HCT116 (cell line): ENCODE measurements around the gene NAV1. TPM values are rescaled to one million over a fixed set of nuclear protein-coding genes. Genes with fewer than 3 reads are reported as not detected.

Experiments
- ATAC-seq: fragments of 200-7000 bp; cut with Tn5 transposase; 2 replicates; pipeline ENCODE4 v1.9.1; 2020; ENCODE audit warnings: mild to moderate bottlenecking, moderate library complexity
- BruUV-seq: library from RNA; stranded (reverse); fragments of 400-500 nt; replicated peaks from 2 replicates; lab custom pipeline; 2021; lab: Mats Ljungman, UMichigan
- CTCF ChIA-PET: fragments of 300-600 bp; sonication (Branson Sonifier 250); formaldehyde crosslinking; loops from one replicate; lab custom pipeline; 2021; ENCODE audit warnings: antibody characterized with exemption; lab: Charles Lee
- POLR2A ChIA-PET: fragments of 300-600, 350-600 bp; sonication (Branson Sonifier 250); formaldehyde crosslinking; loops from one replicate; lab custom pipeline; 2021; ENCODE audit warnings: antibody characterized with exemption; lab: Charles Lee
- RAD21 ChIA-PET, 2 experiments: fragments of 300-600 bp; sonication (Branson Sonifier 250); formaldehyde crosslinking; loops; one replicate each; lab custom pipeline; 2023; ENCODE audit warnings: low total read pairs in 2 of 2; ENCODE audit not compliant: uncharacterized antibody in 2 of 2, unreplicated experiment in 2 of 2, low non-redundant PET in 1 of 2; lab: Charles Lee
- DNase-seq: peaks from one replicate; pipeline ENCODE4 v3.0.0-alpha.2; 2010; ENCODE audit warnings: low read depth, low spot score
- H2AFZ ChIP-seq: fragments of 200-600 bp; shearing (Covaris generic), sonication (generic); 2 replicates; pipeline ENCODE4 v1.6.1; 2017; ENCODE audit warnings: low read depth, mixed run types, mixed read lengths, antibody characterized with exemption, low read length; ENCODE audit not compliant: poor library complexity, severe bottlenecking
- H3K27ac ChIP-seq: 2 replicates; pipeline ENCODE4 v1.5.1; 2012; ENCODE audit warnings: low read depth, low read length
- H3K27me3 ChIP-seq: fragments of 200-600 bp; sonication (generic); 2 replicates; pipeline ENCODE4 v1.6.1; 2016; ENCODE audit warnings: mixed run types, low read length, mixed read lengths; ENCODE audit not compliant: insufficient read depth
- H3K36me3 ChIP-seq, 2 experiments: fragments of 200-500 bp in 1 of 2; fragments of 200-600 bp in 1 of 2; sonication (Bioruptor generic) in 1 of 2; sonication (generic) in 1 of 2; 2 replicates each; pipeline versions ENCODE4 v1.5.1 to v1.6.1; 2014 to 2016; ENCODE audit warnings: low read length in 2 of 2, inconsistent platforms in 1 of 2, mixed read lengths in 1 of 2, mixed run types in 1 of 2; ENCODE audit not compliant: insufficient read depth in 2 of 2, control insufficient read depth in 1 of 2
- H3K4me1 ChIP-seq, 2 experiments: fragments of 200-600 bp in 1 of 2; sonication (generic) in 1 of 2; 2 replicates each; pipeline versions ENCODE4 v1.5.1 to v1.6.1; 2012 to 2017; ENCODE audit warnings: low read length in 2 of 2, inconsistent platforms in 1 of 2, mild to moderate bottlenecking in 1 of 2, mixed read lengths in 1 of 2, mixed run types in 1 of 2, moderate library complexity in 1 of 2; ENCODE audit not compliant: insufficient read depth in 2 of 2, control insufficient read depth in 1 of 2
- H3K4me2 ChIP-seq: fragments of 200-600 bp; sonication (generic); 2 replicates; pipeline ENCODE4 v1.6.1; 2017; ENCODE audit warnings: mixed run types, low read length, mixed read lengths
- H3K4me3 ChIP-seq, 2 experiments: fragments of 200-600 bp in 1 of 2; sonication (generic) in 1 of 2; replicated peaks in 1 of 2; 2 replicates each; pipeline ENCODE4 v1.5.1; 2011 to 2016; ENCODE audit warnings: low read length in 2 of 2, control low read depth in 1 of 2, low read depth in 1 of 2, mild to moderate bottlenecking in 1 of 2, mixed read lengths in 1 of 2, mixed run types in 1 of 2
- H3K79me2 ChIP-seq: fragments of 200-600 bp; sonication (generic); 2 replicates; pipeline ENCODE4 v1.6.1; 2017; ENCODE audit warnings: mild to moderate bottlenecking, mixed run types, low read length, moderate library complexity, mixed read lengths; ENCODE audit not compliant: insufficient read depth
- H3K9ac ChIP-seq: fragments of 200-600 bp; sonication (generic); 2 replicates; pipeline ENCODE4 v1.6.1; 2016; ENCODE audit warnings: low read length, mixed read lengths
- H3K9me2 ChIP-seq: fragments of 200-600 bp; sonication (generic), shearing (Covaris generic); 2 replicates; pipeline ENCODE4 v1.6.1; 2017; ENCODE audit warnings: mixed run types, mild to moderate bottlenecking, moderate library complexity; ENCODE audit not compliant: insufficient read depth
- H3K9me3 ChIP-seq, 2 experiments: fragments of 200-500 bp in 1 of 2; fragments of 200-600 bp in 1 of 2; sonication (Bioruptor generic) in 1 of 2; sonication (generic) in 1 of 2; 2 replicates each; pipeline ENCODE4 v1.6.1; 2014 to 2017; ENCODE audit warnings: low read length in 2 of 2, mixed read lengths in 2 of 2, inconsistent platforms in 1 of 2, low read depth in 1 of 2, mild to moderate bottlenecking in 1 of 2, mixed run types in 1 of 2, moderate library complexity in 1 of 2; ENCODE audit not compliant: control insufficient read depth in 1 of 2, insufficient read depth in 1 of 2
- H4K20me1 ChIP-seq: fragments of 200-600 bp; sonication (generic), shearing (Covaris generic); 2 replicates; pipeline ENCODE4 v1.6.1; 2017; ENCODE audit warnings: mixed run types, mild to moderate bottlenecking, moderate library complexity; ENCODE audit not compliant: insufficient read depth
- CBX3 ChIP-seq: IDR thresholded peaks from 2 replicates; pipeline ENCODE4 v1.6.1; 2012; ENCODE audit warnings: low read depth
- CTCF ChIP-seq, 3 experiments: fragments of 200-600 bp in 1 of 3; sonication (generic) in 1 of 3; IDR thresholded peaks in 2 of 3; conservative IDR thresholded peaks in 1 of 3; 2 replicates each; pipeline ENCODE4 v1.5.1; 2012 to 2017; ENCODE audit warnings: low read depth in 2 of 3, low read length in 2 of 3, antibody characterized with exemption in 1 of 3, borderline replicate concordance in 1 of 3, control low read depth in 1 of 3, mild to moderate bottlenecking in 1 of 3, mixed read lengths in 1 of 3, mixed run types in 1 of 3, moderate library complexity in 1 of 3; ENCODE audit not compliant: insufficient read depth in 1 of 3
- EGR1 ChIP-seq: IDR thresholded peaks from 2 replicates; pipeline ENCODE4 v1.6.1; 2012; ENCODE audit warnings: low read depth
- ELF1 ChIP-seq: IDR thresholded peaks from 2 replicates; pipeline ENCODE4 v1.6.1; 2012; ENCODE audit warnings: low read depth, borderline replicate concordance
- EZH2 ChIP-seq: fragments of 200-600 bp; sonication (generic); IDR thresholded peaks from 2 replicates; pipeline ENCODE4 v1.6.1; 2017; ENCODE audit warnings: antibody characterized with exemption, mixed run types
- EZH2phosphoT487 ChIP-seq: fragments of 200-600 bp; IDR thresholded peaks from 2 replicates; pipeline ENCODE4 v1.6.1; 2018; ENCODE audit warnings: antibody characterized with exemption, borderline replicate concordance
- FOSL1 ChIP-seq: IDR thresholded peaks from 2 replicates; pipeline ENCODE4 v1.6.1; 2012; ENCODE audit warnings: low read depth
- JUND ChIP-seq: IDR thresholded peaks from 2 replicates; pipeline ENCODE4 v1.6.1; 2012
- POLR2A ChIP-seq: IDR thresholded peaks from 2 replicates; pipeline ENCODE4 v1.7.0; 2011; ENCODE audit warnings: borderline replicate concordance; ENCODE audit not compliant: insufficient read depth, insufficient read length; ENCODE audit errors: extremely low read depth
- REST ChIP-seq: IDR thresholded peaks from 2 replicates; pipeline ENCODE4 v1.6.1; 2012; ENCODE audit warnings: low read depth
- SIN3A ChIP-seq: IDR thresholded peaks from 2 replicates; pipeline ENCODE4 v1.6.1; 2012; ENCODE audit warnings: low read depth
- SP1 ChIP-seq: IDR thresholded peaks from 2 replicates; pipeline ENCODE4 v1.6.1; 2012; ENCODE audit warnings: low read depth
- SRF ChIP-seq: IDR thresholded peaks from 2 replicates; pipeline ENCODE4 v1.6.1; 2012; ENCODE audit warnings: low read depth
- TCF7L2 ChIP-seq: IDR thresholded peaks from 2 replicates; pipeline ENCODE4 v1.7.0; 2011; ENCODE audit warnings: borderline replicate concordance, inconsistent platforms; ENCODE audit not compliant: insufficient read depth, insufficient read length; ENCODE audit errors: extremely low read depth
- YY1 ChIP-seq: IDR thresholded peaks from 2 replicates; pipeline ENCODE4 v1.6.1; 2011; ENCODE audit warnings: low read length, low read depth, moderate library complexity, mild to moderate bottlenecking; ENCODE audit not compliant: insufficient replicate concordance; ENCODE audit errors: extremely low read depth
- ZNF274 ChIP-seq: fragments of 200-500 bp; sonication (Bioruptor generic); IDR thresholded peaks from 2 replicates; pipeline ENCODE4 v1.6.1; 2014; ENCODE audit warnings: mild to moderate bottlenecking, low read depth, low read length, inconsistent platforms
- intact Hi-C: fragments of 100-400 bp; cut with micrococcal nuclease; formaldehyde crosslinking; loops from 2 replicates; pipeline ENCODE4 v1.10.0; 2022
- total RNA-seq: library from RNA; stranded (reverse); gene quantifications from one replicate; pipeline ENCODE4 v1.2.1, GENCODE V29; 2021; ENCODE audit not compliant: unreplicated experiment

NAV1 gene
- total RNA-seq, 1 experiment from 2014 or later: 22.8 TPM

- Histone ChIP-seq H3K4me1 (peaks cover 5 to 23% of the 10 kb centered on the region in 2 experiments; a peak in 3 of 4 replicates), H3K9me3 (no peaks in the 10 kb centered on the region), H3K9ac (no peak overlapping the region), H3K79me2 (no peaks in the 10 kb centered on the region), H4K20me1 (no peaks in the 10 kb centered on the region), H3K4me3 (no peak overlapping the region), H3K27me3 (no peaks in the 10 kb centered on the region), H2AFZ (no peak overlapping the region), H3K27ac (no peak overlapping the region), H3K4me2 (peak overlapping the region; percentile 64), H3K9me2 (no peaks in the 10 kb centered on the region), H3K36me3 (no peaks in the 10 kb centered on the region)
- ChIA-PET RAD21 (no interaction called here), POLR2A (interaction anchor here (1.8 kb wide), 1 partner anchor 11 kb away, joined by 4 read pairs; no protein-coding TSS in a partner anchor), CTCF (interaction anchor here (1.1 to 1.7 kb wide), 5 partner anchors 21 to 244 kb away, joined by 3 to 5 read pairs (median 4); no protein-coding TSS in a partner anchor)
- BruUV-seq: no TSS peak
- ATAC-seq (no peak), DNase-seq (no peak)
- intact Hi-C loops: no loop called here
- TF ChIP-seq CBX3 (no peak), CTCF (IDR thresholded peaks at IDR 0.05 in 2 of 3, conservative IDR thresholded peaks at IDR 0.05 in 1 of 3; ENCODE audit: borderline replicate concordance in 1 of 3, insufficient read depth in 1 of 3, low read depth in 2 of 3, low read length in 2 of 3) (no peak), EZH2phosphoT487 (no peak), POLR2A (no peak), YY1 (no peak), SP1 (no peak), ZNF274 (no peak), FOSL1 (no peak), ELF1 (no peak), SIN3A (no peak), SRF (no peak), EGR1 (no peak), EZH2 (no peak), JUND (no peak), TCF7L2 (no peak), REST (no peak)
Observed at GRCh38 chr1:201551096-201551495, 12.2 kb downstream of the NAV1 start.
